ENCODE results near the gene FEM1C. TPM values are rescaled to one million over a fixed set of nuclear protein-coding genes. Genes with fewer than 3 reads are reported as not detected.

Gene FEM1C
- total and polyA plus RNA-seq, 9 of the 15 experiments (the other 6 are each of a cell fraction or from before 2014, with no cell fraction given): 1.4 to 9.3 (median 4.3) TPM

- peak; percentile 98 for TF ChIP-seq ZNF280A (IDR thresholded peaks at IDR 0.05; ENCODE audit: low read depth, partially characterized antibody)
- TF ChIP-seq CBX1 (IDR thresholded peaks at IDR 0.05; ENCODE audit: low read depth): peak; percentile 84; the same call in 1 of the 2 replicates
- TF ChIP-seq NR2C2 (CRISPR knock-in tag; IDR thresholded peaks at IDR 0.05): 0 out of 2 replicates have a peak, but pooled peaks have one; percentile 19
- peak; percentile 39; the same call in 1 of the 2 replicates for TF ChIP-seq NR2C2 (tag; IDR thresholded peaks at IDR 0.05)
- peak; percentile 99 for TF ChIP-seq ZNF12 (CRISPR knock-in tag; IDR thresholded peaks at IDR 0.05)
- TF ChIP-seq ASH1L (IDR thresholded peaks at IDR 0.05; ENCODE audit: borderline replicate concordance, low read depth, partially characterized antibody): no peak
- TF ChIP-seq CREM (IDR thresholded peaks at IDR 0.05; ENCODE audit: low read depth): peak; percentile 90
- no peak for TF ChIP-seq TSC22D4 (tag; IDR thresholded peaks at IDR 0.05)
- TF ChIP-seq POLR2H (tag; IDR thresholded peaks at IDR 0.05; ENCODE audit: low read depth): peak; percentile 88
- TF ChIP-seq NRF1 (conservative IDR thresholded peaks at IDR 0.05 in 1 of 2, IDR thresholded peaks at IDR 0.05 in 1 of 2): peak; percentile 54 to 72; a peak in 3 of 4 replicates
- TF ChIP-seq ZNF436 (CRISPR knock-in tag; IDR thresholded peaks at IDR 0.05): no peak
- peak; percentile 81 for TF ChIP-seq ZNF511 (CRISPR knock-in tag; IDR thresholded peaks at IDR 0.05)
- TF ChIP-seq LCOR (CRISPR knock-in tag; IDR thresholded peaks at IDR 0.05): 0 out of 2 replicates have a peak, but pooled peaks have one; percentile 21
- no peak for TF ChIP-seq ARID3B (CRISPR knock-in tag; IDR thresholded peaks at IDR 0.05; ENCODE audit: borderline replicate concordance)
- TF ChIP-seq GABPB1 (CRISPR knock-in tag; IDR thresholded peaks at IDR 0.05): peak; percentile 74
- peak; percentile 56; the same call in 1 of the 2 replicates for TF ChIP-seq CEBPG (CRISPR knock-in tag; IDR thresholded peaks at IDR 0.05)
- peak in 1 of 2 experiments; percentile 50; a peak in 1 of 4 replicates for TF ChIP-seq CEBPG (tag; conservative IDR thresholded peaks at IDR 0.05 in 1 of 2, IDR thresholded peaks at IDR 0.05 in 1 of 2)
- no peak for TF ChIP-seq GATA2 (CRISPR knock-in tag; IDR thresholded peaks at IDR 0.05)
- peak; percentile 83 for TF ChIP-seq TFAP4 (CRISPR knock-in tag; IDR thresholded peaks at IDR 0.05; ENCODE audit: borderline replicate concordance)
- TF ChIP-seq CC2D1A (IDR thresholded peaks at IDR 0.05): peak; percentile 49; the same call in 1 of the 2 replicates
Measured at GRCh38 chr5:115544436-115545350, at the start of gene FEM1C (continued).
